GM11168 (cell line): ENCODE measurements around the gene DNAJC19.

Source experiments
- in situ Hi-C: fragments of 300-500 bp; cut with MboI; formaldehyde crosslinking; loops from one replicate; pipeline ENCODE4 v1.12.0; 2022; ENCODE audit warnings: low sequenced_read_pairs; ENCODE audit not compliant: unreplicated experiment

Gene DNAJC19

GRCh38 chr3:180962530-180962929, 27.0 kb downstream of the DNAJC19 start:
- in situ Hi-C loops, result no loop called here

- in situ Hi-C loops, result no loop called here
Observed at GRCh38 chr3:180961552-180961951, 28.0 kb downstream of the DNAJC19 start.

GRCh38 chr3:180961087-180961486, 28.4 kb downstream of the DNAJC19 start:
- in situ Hi-C loops, result no loop called here

- in situ Hi-C loops, result no loop called here
Observed at GRCh38 chr3:180959691-180960090, 29.8 kb downstream of the DNAJC19 start.

GRCh38 chr3:180947761-180948390, 41.7 kb downstream of the DNAJC19 start:
- in situ Hi-C loops, result no loop called here

GRCh38 chr3:180940826-180941225, 48.7 kb downstream of the DNAJC19 start:
- in situ Hi-C loops, result no loop called here

GRCh38 chr3:180934638-180935037, 54.9 kb downstream of the DNAJC19 start:
- in situ Hi-C loops, result no loop called here
